ENCODE measurements around the gene KDM5B.

Gene KDM5B

GRCh38 chr1:202811296-202812175 is 3.3 kb upstream of the KDM5B start:
- peak; percentile 54 for DNase-seq (ENCODE audit: low read depth)
- H3K27me3 ChIP-seq (replicated peaks; ENCODE audit: control insufficient read depth, insufficient read depth, low read length): no peaks in the 10 kb centered on the region
- H3K9ac ChIP-seq (ENCODE audit: low read length): peak overlapping the region; percentile 91
- H3K4me1 ChIP-seq (ENCODE audit: control insufficient read depth, insufficient read depth, low read length): peaks cover 21% of the 10 kb centered on the region
- no peaks in the 10 kb centered on the region for H3K36me3 ChIP-seq (ENCODE audit: control insufficient read depth, insufficient read depth, low read length, severe bottlenecking)
- peak overlapping the region; percentile 91 for H3K4me3 ChIP-seq (ENCODE audit: low read length)
- no peaks in the 10 kb centered on the region for H3K9me3 ChIP-seq (ENCODE audit: control insufficient read depth, low read length)

GRCh38 chr1:202810615-202811295 is 2.5 kb upstream of the KDM5B start, which contains the start of gene PCAT6:
PCAT6 (plus strand) TSS chr1:202810954.
- H3K27me3 ChIP-seq (replicated peaks; ENCODE audit: control insufficient read depth, insufficient read depth, low read length): no peaks in the 10 kb centered on the region

GRCh38 chr1:202810193-202810614 is 2.0 kb upstream of the KDM5B start:
- Histone ChIP-seq H3K9me3 (ENCODE audit: control insufficient read depth, low read length) (no peaks in the 10 kb centered on the region), H3K27me3 (replicated peaks; ENCODE audit: control insufficient read depth, insufficient read depth, low read length) (no peaks in the 10 kb centered on the region), H3K9ac (ENCODE audit: low read length) (peak overlapping the region; percentile 91), H3K4me3 (ENCODE audit: low read length) (peak overlapping the region; percentile 91), H3K36me3 (ENCODE audit: control insufficient read depth, insufficient read depth, low read length, severe bottlenecking) (no peaks in the 10 kb centered on the region), H3K4me1 (ENCODE audit: control insufficient read depth, insufficient read depth, low read length) (peaks cover 31% of the 10 kb centered on the region)
- no peak for DNase-seq (ENCODE audit: low read depth)

More at GRCh38 chr1:202810615-202811295, 2.5 kb upstream of the KDM5B start, which contains the start of gene PCAT6:
- DNase-seq (ENCODE audit: low read depth): peak; percentile 99
- Histone ChIP-seq H3K36me3 (ENCODE audit: control insufficient read depth, insufficient read depth, low read length, severe bottlenecking) (no peaks in the 10 kb centered on the region), H3K9me3 (ENCODE audit: control insufficient read depth, low read length) (no peaks in the 10 kb centered on the region), H3K4me3 (ENCODE audit: low read length) (peak within 1 kb of the TSS; percentile 91), H3K4me1 (ENCODE audit: control insufficient read depth, insufficient read depth, low read length) (peaks cover 28% of the 10 kb centered on the region), H3K9ac (ENCODE audit: low read length) (peak within 1 kb of the TSS; percentile 91)

- no peak for DNase-seq (ENCODE audit: low read depth)
- no peaks in the 10 kb centered on the region for H3K9me3 ChIP-seq (ENCODE audit: control insufficient read depth, low read length)
- peaks cover 36% of the 10 kb centered on the region for H3K4me1 ChIP-seq (ENCODE audit: control insufficient read depth, insufficient read depth, low read length)
- H3K9ac ChIP-seq (ENCODE audit: low read length): peak overlapping the region; percentile 91
- no peaks in the 10 kb centered on the region for H3K36me3 ChIP-seq (ENCODE audit: control insufficient read depth, insufficient read depth, low read length, severe bottlenecking)
- peak overlapping the region; percentile 91 for H3K4me3 ChIP-seq (ENCODE audit: low read length)
- no peaks in the 10 kb centered on the region for H3K27me3 ChIP-seq (replicated peaks; ENCODE audit: control insufficient read depth, insufficient read depth, low read length)
Observed at GRCh38 chr1:202809597-202810159, 1.5 kb upstream of the KDM5B start.

GRCh38 chr1:202807451-202807925 is 733 bp downstream of the KDM5B start:
- H3K36me3 ChIP-seq (ENCODE audit: control insufficient read depth, insufficient read depth, low read length, severe bottlenecking): no peaks in the 10 kb centered on the region
- no peaks in the 10 kb centered on the region for H3K27me3 ChIP-seq (replicated peaks; ENCODE audit: control insufficient read depth, insufficient read depth, low read length)
- H3K9ac ChIP-seq (ENCODE audit: low read length): peak overlapping the region; percentile 94
- H3K9me3 ChIP-seq (ENCODE audit: control insufficient read depth, low read length): no peaks in the 10 kb centered on the region
- peaks cover 55% of the 10 kb centered on the region for H3K4me1 ChIP-seq (ENCODE audit: control insufficient read depth, insufficient read depth, low read length)
- peak overlapping the region; percentile 96 for H3K4me3 ChIP-seq (ENCODE audit: low read length)
- DNase-seq (ENCODE audit: low read depth): peak; percentile 76

GRCh38 chr1:202806845-202807450 is 1.3 kb downstream of the KDM5B start:
- Histone ChIP-seq H3K27me3 (replicated peaks; ENCODE audit: control insufficient read depth, insufficient read depth, low read length) (no peaks in the 10 kb centered on the region), H3K9me3 (ENCODE audit: control insufficient read depth, low read length) (no peaks in the 10 kb centered on the region), H3K4me1 (ENCODE audit: control insufficient read depth, insufficient read depth, low read length) (peaks cover 56% of the 10 kb centered on the region), H3K9ac (ENCODE audit: low read length) (peak overlapping the region; percentile 94), H3K36me3 (ENCODE audit: control insufficient read depth, insufficient read depth, low read length, severe bottlenecking) (no peaks in the 10 kb centered on the region), H3K4me3 (ENCODE audit: low read length) (peak overlapping the region; percentile 96)
- peak; percentile 63 for DNase-seq (ENCODE audit: low read depth)

- peak; percentile 41 for DNase-seq (ENCODE audit: low read depth)
- Histone ChIP-seq H3K4me1 (ENCODE audit: control insufficient read depth, insufficient read depth, low read length) (peaks cover 49% of the 10 kb centered on the region), H3K36me3 (ENCODE audit: control insufficient read depth, insufficient read depth, low read length, severe bottlenecking) (no peaks in the 10 kb centered on the region), H3K4me3 (ENCODE audit: low read length) (peak overlapping the region; percentile 96), H3K9ac (ENCODE audit: low read length) (peak overlapping the region; percentile 94), H3K9me3 (ENCODE audit: control insufficient read depth, low read length) (no peaks in the 10 kb centered on the region), H3K27me3 (replicated peaks; ENCODE audit: control insufficient read depth, insufficient read depth, low read length) (no peaks in the 10 kb centered on the region)
Observed at GRCh38 chr1:202805886-202806844, 2.1 kb downstream of the KDM5B start.

GRCh38 chr1:202804126-202804525 is 4.1 kb downstream of the KDM5B start:
- H3K4me1 ChIP-seq (ENCODE audit: control insufficient read depth, insufficient read depth, low read length): peaks cover 42% of the 10 kb centered on the region
- DNase-seq (ENCODE audit: low read depth): no peak
- H3K36me3 ChIP-seq (ENCODE audit: control insufficient read depth, insufficient read depth, low read length, severe bottlenecking): no peaks in the 10 kb centered on the region
- H3K4me3 ChIP-seq (ENCODE audit: low read length): peak overlapping the region; percentile 96
- no peaks in the 10 kb centered on the region for H3K27me3 ChIP-seq (replicated peaks; ENCODE audit: control insufficient read depth, insufficient read depth, low read length)
- H3K9me3 ChIP-seq (ENCODE audit: control insufficient read depth, low read length): no peaks in the 10 kb centered on the region
- peak overlapping the region; percentile 38 for H3K9ac ChIP-seq (ENCODE audit: low read length)

- Histone ChIP-seq H3K27me3 (replicated peaks; ENCODE audit: control insufficient read depth, insufficient read depth, low read length) (no peaks in the 10 kb centered on the region), H3K36me3 (ENCODE audit: control insufficient read depth, insufficient read depth, low read length, severe bottlenecking) (peaks cover 3% of the 10 kb centered on the region), H3K9ac (ENCODE audit: low read length) (peak overlapping the region; percentile 45), H3K4me3 (ENCODE audit: low read length) (no peak overlapping the region), H3K4me1 (ENCODE audit: control insufficient read depth, insufficient read depth, low read length) (peaks cover 37% of the 10 kb centered on the region), H3K9me3 (ENCODE audit: control insufficient read depth, low read length) (no peaks in the 10 kb centered on the region)
- peak; percentile 81 for DNase-seq (ENCODE audit: low read depth)
Observed at GRCh38 chr1:202802998-202803932, 5.0 kb downstream of the KDM5B start.

Measured in adipocyte (in vitro differentiated cells).